Measurements from ENCODE around the gene ATN1. TPM values are rescaled to one million over a fixed set of nuclear protein-coding genes. Genes with fewer than 3 reads are reported as not detected.

Gene ATN1
- total RNA-seq, 1 experiment from 2014 or later: 126 TPM

DNA sequence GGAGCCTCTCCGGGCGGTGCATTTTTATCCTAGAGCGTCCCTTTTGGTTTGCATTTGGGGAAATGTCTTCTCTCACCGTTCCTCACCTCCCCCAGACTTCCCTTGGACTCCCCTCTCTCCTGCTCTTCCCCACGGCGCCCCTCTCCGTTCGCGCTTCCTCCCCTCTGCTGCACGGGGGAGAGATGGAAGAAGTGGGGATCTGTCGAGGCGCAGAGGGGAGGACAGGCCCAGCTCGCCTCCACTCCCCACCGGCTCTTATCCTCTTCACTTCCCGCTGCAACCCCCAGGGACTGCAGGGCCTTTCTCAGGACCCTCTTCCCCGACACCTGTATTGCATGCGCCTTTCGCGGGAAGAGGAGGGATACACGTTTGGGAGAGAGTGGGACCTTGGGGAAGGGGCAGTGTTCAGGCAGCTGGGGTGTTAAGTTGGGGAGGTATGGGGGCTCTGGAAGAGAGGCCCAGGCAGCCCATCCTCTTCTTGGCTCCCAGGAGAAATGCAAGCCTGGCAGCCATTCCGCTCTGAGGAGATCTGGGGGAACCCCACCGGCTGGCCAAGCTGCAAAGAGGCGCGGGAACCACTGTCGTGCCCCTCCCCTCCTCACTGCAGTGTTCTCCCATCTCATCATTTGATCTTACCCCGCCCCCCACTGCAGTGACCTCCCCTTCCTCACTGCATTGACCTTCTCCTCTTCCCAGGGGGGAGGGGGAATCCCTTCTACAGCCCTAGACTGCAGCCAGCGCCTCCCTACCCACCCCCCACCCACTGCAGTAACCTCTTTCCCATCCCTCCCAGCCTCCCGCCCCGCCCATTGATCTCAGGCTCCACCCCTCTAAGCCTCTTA lies 12.6 kb upstream of the ATN1 start:
- Mint-ChIP-seq H3K4me1 (ENCODE audit: low read depth, unreplicated experiment) (peaks cover 9% of the 10 kb centered on the region), H3K27me3 (ENCODE audit: insufficient read depth, unreplicated experiment) (no peaks in the 10 kb centered on the region), H3K9me3 (ENCODE audit: unreplicated experiment) (no peaks in the 10 kb centered on the region), H3K4me3 (ENCODE audit: unreplicated experiment) (peak overlapping the region; percentile 96), H3K27ac (ENCODE audit: unreplicated experiment) (no peak overlapping the region), H3K36me3 (ENCODE audit: insufficient read depth, unreplicated experiment) (peaks cover 7% of the 10 kb centered on the region)
- Histone ChIP-seq H3K27me3 (replicated peaks; ENCODE audit: control insufficient read depth, insufficient read depth, low read length) (no peaks in the 10 kb centered on the region), H3K4me3 (ENCODE audit: low read depth, low read length) (peak overlapping the region; percentile 69), H3K36me3 (ENCODE audit: control insufficient read depth, insufficient read depth, low read length) (peaks cover 1% of the 10 kb centered on the region), H3K4me1 (peaks cover 14% of the 10 kb centered on the region), H3K9me3 (no peaks in the 10 kb centered on the region)
- CTCF ChIA-PET: interaction anchor here (0.6 to 1.8 kb wide), 5 partner anchors 23 to 194 kb away, joined by 3 to 7 read pairs (median 4); partner anchors contain the start of genes C1RL, C1S and TPI1
- intact Hi-C loops (cut with micrococcal nuclease; ENCODE audit: unreplicated experiment): loop anchor here (1.0 kb wide), 1 partner anchor 11 kb away; the partner anchor contains the start of gene LRRC23
- DNase-seq: no peak
- TF ChIP-seq, protein P1, sequence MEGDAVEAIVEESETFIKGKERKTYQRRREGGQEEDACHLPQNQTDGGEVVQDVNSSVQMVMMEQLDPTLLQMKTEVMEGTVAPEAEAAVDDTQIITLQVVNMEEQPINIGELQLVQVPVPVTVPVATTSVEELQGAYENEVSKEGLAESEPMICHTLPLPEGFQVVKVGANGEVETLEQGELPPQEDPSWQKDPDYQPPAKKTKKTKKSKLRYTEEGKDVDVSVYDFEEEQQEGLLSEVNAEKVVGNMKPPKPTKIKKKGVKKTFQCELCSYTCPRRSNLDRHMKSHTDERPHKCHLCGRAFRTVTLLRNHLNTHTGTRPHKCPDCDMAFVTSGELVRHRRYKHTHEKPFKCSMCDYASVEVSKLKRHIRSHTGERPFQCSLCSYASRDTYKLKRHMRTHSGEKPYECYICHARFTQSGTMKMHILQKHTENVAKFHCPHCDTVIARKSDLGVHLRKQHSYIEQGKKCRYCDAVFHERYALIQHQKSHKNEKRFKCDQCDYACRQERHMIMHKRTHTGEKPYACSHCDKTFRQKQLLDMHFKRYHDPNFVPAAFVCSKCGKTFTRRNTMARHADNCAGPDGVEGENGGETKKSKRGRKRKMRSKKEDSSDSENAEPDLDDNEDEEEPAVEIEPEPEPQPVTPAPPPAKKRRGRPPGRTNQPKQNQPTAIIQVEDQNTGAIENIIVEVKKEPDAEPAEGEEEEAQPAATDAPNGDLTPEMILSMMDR (IDR thresholded peaks at IDR 0.05; ENCODE audit: insufficient read depth in 1 of 2, low read depth in 1 of 2, low read length in 1 of 2, severe bottlenecking in 1 of 2, unreplicated experiment in 1 of 2): no peak
- TSS peak; percentile 26 for BruUV-seq (replicated peaks)
- POLR2A ChIA-PET: interaction anchor here (1.3 kb wide), 1 partner anchor 24 kb away, joined by 4 read pairs; no protein-coding TSS in a partner anchor

DNA sequence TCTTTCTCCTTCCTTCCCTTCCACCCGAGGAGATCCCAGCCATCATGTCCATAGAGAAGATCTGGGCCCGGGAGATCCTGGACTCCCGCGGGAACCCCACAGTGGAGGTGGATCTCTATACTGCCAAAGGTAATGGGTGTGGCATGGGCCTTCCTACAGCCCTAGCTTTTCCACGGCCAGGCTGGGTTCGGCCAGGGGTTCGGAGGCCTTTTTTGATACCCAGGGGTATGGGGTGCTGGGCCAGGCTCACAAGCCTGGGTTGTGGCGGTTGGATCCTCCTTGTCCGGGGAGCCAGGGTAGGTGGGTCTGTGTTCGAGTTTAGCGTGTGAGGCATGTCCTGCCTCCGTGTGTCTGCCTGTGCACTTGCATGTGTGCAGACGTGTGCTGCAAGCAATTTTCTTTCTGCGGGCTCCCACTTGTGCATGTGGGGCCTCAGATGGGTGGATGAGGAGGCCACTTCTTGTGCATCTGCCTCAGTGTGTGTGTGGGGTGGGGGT lies 11.9 kb upstream of the ATN1 start:
- no TSS peak for BruUV-seq (replicated peaks)
- Histone ChIP-seq H3K36me3 (ENCODE audit: control insufficient read depth, insufficient read depth, low read length) (peaks cover 1% of the 10 kb centered on the region), H3K4me3 (ENCODE audit: low read depth, low read length) (no peak overlapping the region), H3K9me3 (no peaks in the 10 kb centered on the region), H3K27me3 (replicated peaks; ENCODE audit: control insufficient read depth, insufficient read depth, low read length) (no peaks in the 10 kb centered on the region), H3K4me1 (peaks cover 14% of the 10 kb centered on the region)
- ChIA-PET POLR2A (no interaction called here), CTCF (interaction anchor here (0.6 kb wide), 2 partner anchors 16 to 705 kb away, joined by 3 to 5 read pairs; no protein-coding TSS in a partner anchor)
- H3K27ac Mint-ChIP-seq (ENCODE audit: unreplicated experiment): no peak overlapping the region
- H3K4me3 Mint-ChIP-seq (ENCODE audit: unreplicated experiment): peak overlapping the region; percentile 96
- intact Hi-C loops (cut with micrococcal nuclease; ENCODE audit: unreplicated experiment): no loop called here
- no peaks in the 10 kb centered on the region for H3K9me3 Mint-ChIP-seq (ENCODE audit: unreplicated experiment)
- no peak for DNase-seq
- H3K4me1 Mint-ChIP-seq (ENCODE audit: low read depth, unreplicated experiment): peaks cover 9% of the 10 kb centered on the region
- no peaks in the 10 kb centered on the region for H3K27me3 Mint-ChIP-seq (ENCODE audit: insufficient read depth, unreplicated experiment)
- TF ChIP-seq, protein P1 (IDR thresholded peaks at IDR 0.05; ENCODE audit: insufficient read depth in 1 of 2, low read depth in 1 of 2, low read length in 1 of 2, severe bottlenecking in 1 of 2, unreplicated experiment in 1 of 2): no peak
- H3K36me3 Mint-ChIP-seq (ENCODE audit: insufficient read depth, unreplicated experiment): peaks cover 7% of the 10 kb centered on the region

- H3K4me1 ChIP-seq: peaks cover 14% of the 10 kb centered on the region
- peaks cover 7% of the 10 kb centered on the region for H3K36me3 Mint-ChIP-seq (ENCODE audit: insufficient read depth, unreplicated experiment)
- ChIA-PET CTCF (interaction anchor here (0.6 to 1.7 kb wide), 3 partner anchors 15 to 706 kb away, joined by 3 to 5 read pairs (median 5); no protein-coding TSS in a partner anchor), POLR2A (interaction anchor here (1.3 kb wide), 1 partner anchor 27 kb away, joined by 4 read pairs; the partner anchor contains the start of genes C12orf57 and RNU7-1)
- intact Hi-C loops (cut with micrococcal nuclease; ENCODE audit: unreplicated experiment): no loop called here
- no peak overlapping the region for H3K4me3 ChIP-seq (ENCODE audit: low read depth, low read length)
- no peaks in the 10 kb centered on the region for H3K9me3 Mint-ChIP-seq (ENCODE audit: unreplicated experiment)
- peaks cover 1% of the 10 kb centered on the region for H3K36me3 ChIP-seq (ENCODE audit: control insufficient read depth, insufficient read depth, low read length)
- H3K27ac Mint-ChIP-seq (ENCODE audit: unreplicated experiment): no peak overlapping the region
- no peak for DNase-seq
- no peaks in the 10 kb centered on the region for H3K27me3 Mint-ChIP-seq (ENCODE audit: insufficient read depth, unreplicated experiment)
- TF ChIP-seq, protein P1 (IDR thresholded peaks at IDR 0.05; ENCODE audit: insufficient read depth in 1 of 2, low read depth in 1 of 2, low read length in 1 of 2, severe bottlenecking in 1 of 2, unreplicated experiment in 1 of 2): no peak
- H3K27me3 ChIP-seq (replicated peaks; ENCODE audit: control insufficient read depth, insufficient read depth, low read length): no peaks in the 10 kb centered on the region
- no peaks in the 10 kb centered on the region for H3K9me3 ChIP-seq
- BruUV-seq (replicated peaks): TSS peak; percentile 18
- peaks cover 9% of the 10 kb centered on the region for H3K4me1 Mint-ChIP-seq (ENCODE audit: low read depth, unreplicated experiment)
- H3K4me3 Mint-ChIP-seq (ENCODE audit: unreplicated experiment): no peak overlapping the region
These were observed 11.1 kb upstream of the ATN1 start for GRCh38 chr12:6916426-6917200.
